GM21825 (cell line): ENCODE results near the gene NR4A3.
"Not testable (repeated sequence)": the region's sequence is repeated elsewhere in the genome, so short reads cannot be mapped to it uniquely, and the experiment has no call there.

Source experiments
- ATAC-seq: cut with Tn5 transposase; IDR thresholded peaks from one replicate; pipeline ENCODE4 v1.9.1; 2021; ENCODE audit warnings: mild to moderate bottlenecking, moderate library complexity; ENCODE audit not compliant: unreplicated experiment

Gene NR4A3

DNA sequence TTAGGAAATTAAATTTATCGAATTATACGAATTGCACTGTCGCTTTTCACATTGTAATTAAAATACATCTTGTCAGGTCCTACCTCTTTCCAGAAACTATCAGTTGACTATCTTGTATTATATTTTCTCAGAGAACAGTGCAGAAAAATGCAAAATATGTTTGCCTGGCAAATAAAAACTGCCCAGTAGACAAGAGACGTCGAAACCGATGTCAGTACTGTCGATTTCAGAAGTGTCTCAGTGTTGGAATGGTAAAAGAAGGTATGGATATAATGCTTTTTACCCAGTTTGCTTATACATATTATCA, 10.8 kb downstream of the NR4A3 start:
- ATAC-seq = no peak

DNA sequence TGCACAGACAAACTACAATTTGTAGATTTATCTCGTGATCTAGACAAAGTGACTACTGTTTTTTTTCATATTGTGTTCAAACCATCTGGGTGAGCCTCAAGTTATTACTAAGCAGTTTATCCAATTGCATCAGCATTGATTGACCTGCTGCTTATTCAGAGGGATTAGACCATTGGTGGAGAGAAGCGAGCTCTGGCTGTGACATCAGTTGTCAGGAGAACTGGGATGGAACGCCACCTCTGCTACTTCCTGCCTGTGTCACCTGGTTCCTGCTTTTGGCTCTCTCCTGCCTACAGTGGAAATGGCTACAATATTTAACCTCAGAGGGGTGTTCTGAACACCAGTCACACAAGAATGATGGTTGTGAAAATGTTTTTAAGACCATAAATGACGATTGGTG, 12.1 kb downstream of the NR4A3 start:
- no peak for ATAC-seq

DNA sequence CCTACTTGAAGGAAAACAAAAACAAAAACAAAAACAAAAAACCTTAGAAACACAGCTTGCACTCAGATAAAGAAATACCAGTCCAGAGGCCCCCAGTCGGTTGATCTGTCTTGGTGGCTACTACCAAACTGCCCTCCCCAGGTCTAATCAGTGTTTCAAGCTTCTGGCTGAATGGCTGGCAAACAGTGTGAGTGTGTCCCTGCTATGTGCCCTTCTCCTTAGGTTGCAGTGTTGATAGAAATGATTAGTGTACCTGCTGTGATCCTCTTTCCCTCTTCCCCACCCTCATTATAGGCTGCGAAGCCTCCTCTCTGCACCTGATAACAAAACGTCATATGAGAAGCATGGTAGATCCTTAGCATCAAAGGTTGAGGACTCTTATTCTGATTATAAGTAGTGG, 12.8 kb downstream of the NR4A3 start:
- ATAC-seq = no peak

DNA sequence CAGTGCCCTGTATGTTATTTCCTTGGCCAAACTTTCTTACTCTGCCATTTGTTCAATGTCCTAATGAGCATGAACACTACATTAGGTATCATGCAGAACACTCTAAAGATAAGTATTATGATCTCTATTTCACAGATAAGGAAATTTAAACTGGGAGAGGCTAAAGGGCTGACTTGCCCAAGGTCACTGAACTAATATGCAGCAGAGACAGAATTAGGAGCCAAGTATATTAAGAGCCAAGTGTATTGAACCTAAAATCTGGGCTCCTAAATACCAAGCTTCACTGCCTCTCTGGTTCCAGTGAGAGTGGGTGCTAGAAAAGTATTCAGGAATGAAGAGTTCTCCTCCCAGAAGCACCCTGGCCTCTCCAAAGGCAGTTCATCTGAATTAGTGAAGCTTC, 13.5 kb downstream of the NR4A3 start:
- ATAC-seq = no peak

DNA sequence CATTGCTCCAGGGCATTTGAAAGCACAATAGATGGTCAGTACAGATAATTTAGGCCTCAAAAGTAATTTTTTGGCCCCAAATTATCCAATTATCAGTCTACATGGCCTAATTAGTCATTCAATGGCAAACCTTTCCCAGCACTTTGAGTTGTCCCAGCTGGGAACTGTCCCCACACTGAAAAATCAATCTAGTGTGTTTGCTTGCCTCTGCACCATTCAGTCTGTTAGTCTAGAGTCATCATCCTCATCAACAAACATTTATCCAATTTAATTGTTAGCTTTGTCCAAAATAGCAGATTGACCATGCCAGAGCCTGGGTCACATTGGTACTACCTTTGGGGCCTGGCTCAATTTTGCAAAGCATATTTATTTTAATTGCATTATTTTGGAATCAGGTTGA, 13.9 kb downstream of the NR4A3 start:
- no peak for ATAC-seq

DNA sequence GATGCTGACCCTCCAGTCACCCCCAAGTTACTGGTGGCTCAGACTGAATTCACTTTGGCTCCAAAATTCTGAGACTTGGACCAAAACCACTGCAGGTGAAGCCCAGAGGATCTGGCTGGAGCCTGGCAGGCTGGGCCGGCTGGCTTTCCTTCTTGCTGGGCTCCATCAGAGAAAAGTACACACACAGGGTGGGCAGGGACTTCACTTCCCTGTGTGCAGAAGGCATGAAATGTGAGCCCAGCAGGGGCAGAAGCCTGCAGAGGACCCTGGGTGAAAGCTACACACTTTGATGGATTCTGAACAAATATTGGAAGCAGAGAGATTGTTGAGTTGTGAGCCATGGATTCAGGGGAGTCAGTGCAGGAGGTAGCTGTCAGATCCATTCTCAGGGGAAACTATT, 18.4 kb downstream of the NR4A3 start:
- no peak for ATAC-seq

DNA sequence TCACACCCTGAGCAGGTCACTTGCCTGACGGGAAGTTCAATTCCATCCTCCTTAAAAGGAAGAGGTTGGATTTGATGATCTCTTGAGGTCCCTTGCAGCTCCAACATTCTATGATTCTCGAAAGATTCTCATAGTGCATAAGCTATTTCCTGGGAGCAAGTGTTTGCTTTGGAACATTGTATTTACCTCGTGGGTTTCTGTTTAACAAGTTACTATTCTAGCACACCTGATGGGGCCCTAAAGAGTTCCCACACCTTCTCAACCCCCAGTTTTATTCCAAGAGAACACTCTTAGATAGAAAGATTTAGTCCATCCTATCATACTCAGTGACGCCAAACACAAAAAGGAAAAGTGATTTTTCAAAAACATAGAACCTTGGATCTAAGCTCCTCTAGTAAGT, 23.4 kb downstream of the NR4A3 start:
- no peak for ATAC-seq

DNA sequence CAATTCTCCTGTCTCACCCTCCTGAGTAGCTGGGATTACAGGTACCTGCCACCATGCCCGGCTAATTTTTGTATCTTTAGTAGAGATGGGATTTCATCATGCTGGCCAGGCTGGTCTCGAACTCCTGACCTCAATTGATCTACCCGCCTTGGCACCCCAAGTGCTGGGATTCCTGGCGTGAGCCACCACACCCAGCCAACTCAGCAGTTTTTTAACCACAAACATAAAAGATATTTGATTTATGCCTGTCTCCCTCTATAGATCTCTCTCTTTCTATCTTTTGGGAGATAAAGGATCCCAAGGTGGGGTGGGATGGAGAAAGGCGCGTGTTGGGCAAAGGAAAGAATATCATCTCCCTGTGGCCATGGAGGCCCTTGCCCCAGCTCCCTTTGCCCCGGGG, 26.8 kb downstream of the NR4A3 start:
- no peak for ATAC-seq

DNA sequence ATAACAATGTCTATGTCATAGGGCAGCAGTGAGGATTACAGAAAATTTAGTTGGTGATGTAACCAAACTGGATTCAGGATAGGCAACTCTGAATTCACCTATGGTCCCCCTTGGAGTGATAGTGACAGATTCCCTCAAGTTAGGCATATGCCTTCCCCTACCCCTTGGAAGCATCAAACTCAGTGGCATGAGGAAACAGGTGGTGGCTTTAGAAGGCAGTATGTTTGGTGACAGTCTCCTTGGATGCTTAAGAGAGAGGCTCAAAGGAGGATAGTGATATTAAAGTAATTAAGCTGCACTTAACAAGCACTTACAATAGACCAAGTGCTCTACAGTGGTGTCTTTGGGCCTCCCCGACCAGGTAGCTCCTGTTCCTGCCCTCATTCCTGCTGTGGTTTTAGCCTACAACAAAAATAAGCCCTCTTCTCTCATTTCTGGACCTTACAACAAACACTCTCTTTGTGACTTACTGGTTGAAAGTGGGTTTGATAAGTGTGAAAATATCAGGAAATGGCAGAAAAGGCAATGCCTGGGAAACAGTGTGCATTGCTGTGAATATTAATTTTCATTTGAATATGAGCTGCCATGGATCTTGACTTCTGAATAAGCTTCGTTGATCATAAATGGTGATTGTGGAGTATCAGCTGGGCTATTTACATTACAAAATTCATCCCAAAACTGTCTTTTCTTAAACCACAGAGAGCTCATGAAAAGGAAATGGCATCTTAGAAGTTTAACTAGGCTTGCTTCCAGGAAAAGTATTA, 29.2 kb downstream of the NR4A3 start:
- ATAC-seq = no peak

DNA sequence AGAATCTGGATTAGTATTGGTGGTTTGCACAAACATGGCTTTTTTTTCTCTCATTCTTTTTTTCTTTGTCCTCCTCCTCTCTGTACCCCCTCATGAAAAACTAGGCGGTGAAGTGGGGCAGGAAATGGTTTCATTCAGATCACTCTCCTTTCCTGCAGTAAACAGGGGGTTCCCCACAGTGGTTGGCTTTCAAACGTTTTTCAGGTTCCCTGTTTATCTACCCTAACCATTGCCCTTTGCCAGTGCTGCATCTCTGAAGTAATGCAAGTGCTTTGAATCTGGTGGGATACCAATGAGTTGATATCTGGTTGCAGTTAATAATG, 29.8 kb downstream of the NR4A3 start:
- peak; percentile 94 for ATAC-seq

DNA sequence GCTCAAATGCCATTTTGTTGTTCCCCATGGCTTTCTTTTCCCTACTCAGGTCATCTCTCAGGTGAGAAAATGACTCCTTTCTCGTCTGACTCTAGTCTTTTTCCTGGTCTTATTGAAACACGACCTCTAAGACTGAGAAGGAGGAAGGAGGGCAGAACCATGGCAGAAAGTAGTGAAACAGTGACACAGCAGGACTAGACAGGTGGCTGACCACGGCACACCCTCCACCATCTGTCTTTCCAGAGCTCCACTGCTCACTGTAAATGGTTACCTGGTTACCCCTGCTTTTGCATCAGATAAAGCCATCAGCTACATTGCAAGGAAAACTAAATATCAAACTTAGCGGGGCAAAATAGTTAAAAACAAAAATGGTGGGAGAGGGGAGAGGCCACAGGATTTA, 30.9 kb downstream of the NR4A3 start:
- ATAC-seq = no peak

DNA sequence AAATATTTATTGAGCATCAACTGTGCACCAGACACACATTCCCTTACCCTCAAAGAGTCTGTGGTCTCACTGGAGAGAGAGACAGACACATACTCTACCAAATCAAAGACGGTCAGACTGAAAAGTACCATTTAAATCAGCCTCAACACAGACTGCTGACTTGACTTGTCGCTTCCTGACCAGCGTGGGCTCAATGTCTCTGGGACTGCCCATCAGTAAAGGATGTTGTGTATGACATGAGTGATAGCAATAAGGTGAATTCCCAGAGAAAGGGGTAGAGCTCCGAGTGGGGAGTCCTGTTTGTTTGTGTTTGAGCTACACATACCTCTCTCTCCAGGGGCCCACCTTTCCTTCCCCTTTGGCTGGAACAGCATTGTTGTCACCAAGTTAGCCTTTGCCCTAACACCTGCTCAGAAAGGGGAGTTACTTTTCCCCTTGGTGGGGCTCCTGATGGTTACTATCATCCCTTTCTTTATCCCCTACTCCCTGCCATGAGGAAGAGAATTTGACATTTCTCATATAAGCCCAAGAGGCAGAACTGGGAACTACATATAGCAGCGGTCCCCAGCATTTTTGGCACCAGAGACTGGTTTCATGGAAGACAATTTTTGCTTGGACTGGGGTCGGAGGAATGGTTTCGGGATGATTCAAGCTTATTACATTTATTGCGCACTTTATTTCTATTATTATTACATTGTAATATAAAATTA, 33.9 kb downstream of the NR4A3 start:
- ATAC-seq = no peak

DNA sequence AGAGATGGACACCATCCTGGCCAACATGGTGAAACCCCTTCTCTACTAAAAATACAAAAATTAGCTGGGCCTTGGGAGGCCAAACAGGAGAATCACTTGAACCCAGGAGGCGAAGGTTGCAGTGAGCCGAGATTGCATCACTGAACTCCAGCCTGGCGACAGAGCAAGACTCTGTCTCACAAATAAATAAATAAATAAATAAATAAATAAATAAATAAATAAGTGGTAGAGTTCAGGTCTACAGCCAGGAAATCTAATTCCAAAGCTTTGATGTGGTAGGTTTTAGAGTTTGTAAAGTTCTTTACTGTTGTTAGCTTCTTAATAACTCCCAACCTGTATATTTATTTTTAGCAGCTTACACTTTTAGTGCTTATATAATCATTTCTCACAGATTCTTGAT, 35.9 kb downstream of the NR4A3 start:
- not testable (repeated sequence) for ATAC-seq

DNA sequence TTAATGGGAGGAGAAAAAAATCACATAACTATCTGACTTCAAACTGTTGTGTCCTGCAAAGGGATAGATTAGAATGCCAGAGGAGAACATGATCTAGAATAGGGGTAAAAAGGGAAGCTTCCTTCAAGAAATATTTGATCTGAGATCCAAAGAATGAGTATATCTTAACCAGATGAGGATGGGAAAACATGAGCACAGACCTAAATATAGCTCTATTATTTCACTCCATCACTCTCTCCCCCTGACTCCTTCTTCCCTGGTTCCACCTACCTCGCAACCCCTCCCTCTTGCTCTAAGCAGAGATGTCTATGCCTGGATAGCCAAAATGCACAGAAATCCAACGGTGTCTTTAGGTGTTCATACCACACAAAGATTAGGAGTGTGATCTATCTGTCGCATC, 36.4 kb downstream of the NR4A3 start:
- ATAC-seq = no peak

DNA sequence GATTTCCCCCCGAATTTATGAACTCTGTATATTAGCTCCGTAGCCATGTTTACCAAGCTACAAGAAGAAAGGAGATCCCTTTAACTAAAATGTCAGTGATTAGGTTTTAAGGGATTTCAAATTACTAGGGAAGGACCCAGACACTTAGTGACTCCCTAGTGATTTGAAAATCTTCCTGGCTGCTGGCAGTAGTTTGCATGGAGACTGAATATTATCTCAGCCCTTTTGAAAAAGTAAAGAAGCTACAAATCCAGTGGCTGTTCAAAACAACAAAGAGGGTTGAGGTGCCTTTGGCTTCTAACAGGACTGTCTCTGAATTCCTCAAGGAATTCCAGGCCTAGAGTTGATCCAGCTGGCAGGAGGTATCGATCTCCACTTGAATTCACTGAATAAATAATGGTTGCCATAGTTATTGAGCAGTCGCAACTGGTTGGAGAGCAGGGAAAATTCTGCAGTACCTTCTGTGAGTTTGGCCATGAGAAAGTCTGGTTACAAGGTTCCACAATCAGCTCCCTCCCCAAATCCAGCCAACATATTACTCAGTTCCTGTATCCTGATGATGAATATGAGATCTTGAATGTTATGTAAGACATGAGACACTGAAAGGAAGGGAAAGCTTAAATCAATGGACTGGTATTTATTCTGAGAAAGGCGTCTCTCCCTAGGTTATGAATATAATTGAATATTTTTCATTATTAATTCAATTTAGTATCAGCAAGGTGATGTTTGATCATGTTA, 37.7 kb downstream of the NR4A3 start:
- no peak for ATAC-seq

DNA sequence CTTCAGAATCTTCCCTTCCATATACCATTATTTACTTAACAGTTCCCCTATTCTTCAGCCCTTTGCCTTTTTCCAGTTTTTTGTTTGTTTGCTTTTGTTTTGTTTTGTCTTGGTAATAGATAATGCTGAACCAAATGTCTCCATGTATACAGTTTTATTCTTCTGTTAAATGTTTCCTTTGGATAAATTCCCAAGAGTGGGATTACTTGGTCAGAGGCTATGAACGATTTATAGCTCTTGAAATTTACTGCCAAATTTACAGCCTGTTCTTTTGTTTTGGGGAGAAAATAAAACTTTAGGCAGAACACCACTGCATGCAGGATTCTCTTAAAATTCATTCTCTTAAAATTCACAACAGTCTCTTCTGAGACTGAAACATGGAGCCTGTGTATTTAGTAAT, 38.6 kb downstream of the NR4A3 start:
- no peak for ATAC-seq

DNA sequence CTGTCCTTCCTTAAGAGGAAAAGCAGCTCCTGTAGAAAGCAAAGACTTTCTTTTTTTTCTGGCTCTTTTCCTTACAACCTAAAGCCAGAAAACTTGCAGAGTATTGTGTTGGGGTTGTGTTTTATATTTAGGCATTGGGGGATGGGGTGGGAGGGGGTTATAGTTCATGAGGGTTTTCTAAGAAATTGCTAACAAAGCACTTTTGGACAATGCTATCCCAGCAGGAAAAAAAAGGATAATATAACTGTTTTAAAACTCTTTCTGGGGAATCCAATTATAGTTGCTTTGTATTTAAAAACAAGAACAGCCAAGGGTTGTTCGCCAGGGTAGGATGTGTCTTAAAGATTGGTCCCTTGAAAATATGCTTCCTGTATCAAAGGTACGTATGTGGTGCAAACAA, 42.3 kb downstream of the NR4A3 start:
- ATAC-seq = no peak

DNA sequence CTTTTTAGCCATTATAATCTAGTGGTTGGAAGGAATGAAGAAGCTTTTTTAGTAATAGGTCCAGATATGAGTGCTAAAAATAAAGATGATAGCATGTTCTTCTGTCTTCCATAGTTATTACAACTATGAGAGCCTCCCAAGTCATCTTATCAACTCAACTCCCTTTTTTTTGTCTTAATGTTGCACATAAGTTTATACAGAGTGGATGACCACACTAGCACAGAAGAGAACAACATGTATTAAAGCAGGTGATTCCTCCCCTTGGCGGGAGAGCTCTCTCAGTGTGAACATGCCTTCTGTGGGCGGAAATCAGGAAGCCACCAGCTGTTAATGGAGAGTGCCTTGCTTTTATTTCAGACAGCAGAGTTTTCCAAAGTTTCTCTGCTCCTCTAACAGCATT, 44.7 kb downstream of the NR4A3 start:
- no peak for ATAC-seq

DNA sequence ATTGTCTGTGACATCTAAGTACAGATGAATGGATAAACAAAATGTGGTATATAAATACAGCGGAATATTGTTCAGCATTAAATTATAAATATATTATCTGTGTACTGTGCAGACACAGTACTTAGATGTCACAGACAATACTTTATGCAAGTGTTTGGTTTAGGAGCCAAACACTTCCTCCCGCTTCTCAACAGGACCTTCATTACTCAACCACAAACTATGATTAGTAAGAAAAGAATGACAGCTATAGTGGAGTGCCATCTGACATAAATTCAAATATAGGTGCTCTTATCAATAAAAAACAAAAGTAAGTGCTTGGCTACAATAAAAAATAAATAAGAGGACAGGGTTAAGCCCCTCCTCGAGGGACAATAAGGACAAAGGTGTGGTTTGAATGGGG, 45.9 kb downstream of the NR4A3 start:
- ATAC-seq = no peak

DNA sequence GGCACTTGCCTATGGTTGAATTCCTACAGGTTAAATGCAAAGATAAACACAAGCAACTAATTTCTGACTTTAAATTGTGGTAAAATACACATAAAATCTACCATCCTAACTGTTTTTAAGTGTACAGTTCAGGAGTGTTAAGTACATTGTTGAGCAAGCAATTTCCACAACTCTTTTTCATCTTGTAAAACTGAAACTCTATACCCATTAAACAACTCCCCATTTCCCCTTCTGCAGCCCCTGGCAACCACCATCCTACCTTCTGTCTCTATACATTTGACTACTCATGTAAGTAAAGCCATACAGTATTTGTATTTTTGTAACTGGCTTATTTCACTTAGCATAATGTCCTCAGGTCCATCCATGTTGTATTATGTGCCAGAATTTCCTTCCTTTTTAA, 46.3 kb downstream of the NR4A3 start:
- peak; percentile 52 for ATAC-seq

DNA sequence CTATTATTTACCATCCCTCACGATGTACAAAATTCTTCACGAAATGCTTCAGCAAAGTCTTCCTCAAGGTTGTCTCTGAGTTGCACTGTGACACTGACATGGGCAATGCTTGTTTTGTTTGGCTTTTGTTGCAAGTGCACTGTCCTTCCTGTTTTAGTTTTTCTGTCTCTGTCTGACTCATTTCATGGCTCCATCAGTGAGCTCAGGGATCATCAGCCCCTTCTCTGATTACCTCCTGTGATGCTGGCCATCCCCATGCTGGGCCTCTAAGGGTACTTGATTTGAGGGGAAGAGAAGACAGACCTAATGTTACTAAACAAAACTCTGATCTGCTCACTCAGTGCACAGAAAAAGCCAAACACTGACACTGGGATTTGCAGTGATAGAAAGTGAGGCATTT, 47.2 kb downstream of the NR4A3 start:
- ATAC-seq = peak; percentile 78

DNA sequence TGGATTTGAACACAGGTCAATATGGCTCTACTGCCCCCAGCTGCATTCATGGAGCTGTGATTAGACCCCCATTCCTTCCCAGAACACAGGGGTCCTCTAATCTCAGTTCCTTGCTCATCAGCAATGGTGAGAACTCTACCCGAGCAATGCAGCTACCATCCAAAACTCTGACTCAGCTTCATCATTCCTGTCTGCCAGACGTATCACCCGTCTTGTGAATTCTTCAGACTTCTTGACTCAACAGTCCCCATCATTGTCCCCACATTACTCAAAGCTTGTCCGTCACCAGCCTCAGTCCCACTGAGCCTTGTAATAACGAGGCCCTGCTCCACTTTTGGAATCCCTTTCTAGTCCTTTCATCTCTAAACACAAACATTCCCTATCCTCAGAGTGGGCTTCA, 48.4 kb downstream of the NR4A3 start:
- no peak for ATAC-seq
